Endometrium (tissue), 2 donors: ENCODE data around the gene ROBO1.
A peak's percentile ranks its signal among the peaks of the same experiment; 100 is the strongest.
"Not testable (repeated sequence)": the region's sequence is repeated elsewhere in the genome, so short reads cannot be mapped to it uniquely, and the experiment has no call there.

Source experiments
- FAIRE-seq: peaks from 2 replicates; lab custom pipeline; 2012; peaks lifted over from hg19 to GRCh38; lab: Jason Lieb, UNC
- donor health status: control.
- donor health status: control.

Gene ROBO1

GRCh38 chr3:78732471-78732870, 1035.3 kb downstream of the ROBO1 start:
- FAIRE-seq, result no peak

GRCh38 chr3:78729946-78730345, 1037.9 kb downstream of the ROBO1 start:
- FAIRE-seq, result no peak

GRCh38 chr3:78728406-78729145, 1039.2 kb downstream of the ROBO1 start:
- FAIRE-seq, result peak; percentile 39

- FAIRE-seq, result no peak
Observed at GRCh38 chr3:78726545-78726944, 1041.3 kb downstream of the ROBO1 start.

- FAIRE-seq, result no peak
Observed at GRCh38 chr3:78725703-78726246, 1042.0 kb downstream of the ROBO1 start.

- FAIRE-seq, result no peak
Observed at GRCh38 chr3:78724859-78725258, 1042.9 kb downstream of the ROBO1 start.

GRCh38 chr3:78724364-78724763, 1043.4 kb downstream of the ROBO1 start:
- not testable (repeated sequence) for FAIRE-seq

GRCh38 chr3:78721771-78722543, 1045.8 kb downstream of the ROBO1 start:
- FAIRE-seq, result no peak

- no peak for FAIRE-seq
Observed at GRCh38 chr3:78718707-78719106, 1049.1 kb downstream of the ROBO1 start.

- no peak for FAIRE-seq
Observed at GRCh38 chr3:78717041-78717440, 1050.8 kb downstream of the ROBO1 start.

GRCh38 chr3:78712941-78713340, 1054.9 kb downstream of the ROBO1 start:
- no peak for FAIRE-seq

- FAIRE-seq, result peak; percentile 4
Observed at GRCh38 chr3:78712270-78712669, 1055.5 kb downstream of the ROBO1 start.

GRCh38 chr3:78708565-78709073, 1059.2 kb downstream of the ROBO1 start:
- no peak for FAIRE-seq

GRCh38 chr3:78707609-78708008, 1060.2 kb downstream of the ROBO1 start:
- FAIRE-seq, result no peak

GRCh38 chr3:78706906-78707523, 1060.8 kb downstream of the ROBO1 start:
- no peak for FAIRE-seq

GRCh38 chr3:78703944-78704343, 1063.9 kb downstream of the ROBO1 start:
- no peak for FAIRE-seq

- FAIRE-seq, result no peak
Observed at GRCh38 chr3:78701537-78701936, 1066.3 kb downstream of the ROBO1 start.

- FAIRE-seq, result no peak
Observed at GRCh38 chr3:78698431-78698830, 1069.4 kb downstream of the ROBO1 start.

GRCh38 chr3:78697426-78697825, 1070.4 kb downstream of the ROBO1 start:
- no peak for FAIRE-seq

GRCh38 chr3:78690766-78691165, 1077.0 kb downstream of the ROBO1 start:
- FAIRE-seq, result no peak

GRCh38 chr3:78689378-78689777, 1078.4 kb downstream of the ROBO1 start:
- FAIRE-seq, result no peak

- FAIRE-seq, result no peak
Observed at GRCh38 chr3:78687520-78687919, 1080.3 kb downstream of the ROBO1 start.

- no peak for FAIRE-seq
Observed at GRCh38 chr3:78683284-78683683, 1084.5 kb downstream of the ROBO1 start.
